Astrocyte (in vitro differentiated cells and primary cell): ENCODE data around the gene PACRG. TPM values are rescaled to one million over a fixed set of nuclear protein-coding genes. Genes with fewer than 3 reads are reported as not detected.

Experiments
- DNase-seq: peaks from one replicate; pipeline ENCODE4 v3.0.0-alpha.2; 2010; ENCODE audit warnings: low read depth
- FAIRE-seq: peaks from 2 replicates; lab custom pipeline; 2011; peaks lifted over from hg19 to GRCh38; lab: Jason Lieb, UNC
- H2AFZ ChIP-seq: 2 replicates; pipeline ENCODE4 v1.6.0; 2012; ENCODE audit warnings: low read depth, low read length, inconsistent platforms
- H3K27ac ChIP-seq: 2 replicates; pipeline ENCODE4 v1.5.1; 2011; ENCODE audit warnings: low read depth, low read length, inconsistent platforms
- H3K27me3 ChIP-seq: 2 replicates; pipeline ENCODE4 v1.6.0; 2011; ENCODE audit warnings: low read length, inconsistent platforms; ENCODE audit not compliant: insufficient read depth
- H3K36me3 ChIP-seq: 2 replicates; pipeline ENCODE4 v1.5.1; 2011; ENCODE audit warnings: low read length, inconsistent platforms; ENCODE audit not compliant: insufficient read depth
- H3K4me1 ChIP-seq: 2 replicates; pipeline ENCODE4 v1.5.1; 2011; ENCODE audit warnings: low read length, inconsistent platforms; ENCODE audit not compliant: insufficient read depth
- H3K4me2 ChIP-seq: 2 replicates; pipeline ENCODE4 v1.6.0; 2012; ENCODE audit warnings: low read length, inconsistent platforms
- H3K4me3 ChIP-seq: 2 replicates; pipeline ENCODE4 v1.5.1; 2011; ENCODE audit warnings: low read depth, mild to moderate bottlenecking, low read length, inconsistent platforms; ENCODE audit not compliant: insufficient read depth
- H3K79me2 ChIP-seq: 2 replicates; pipeline ENCODE4 v1.6.0; 2012; ENCODE audit warnings: mild to moderate bottlenecking, low read length, inconsistent platforms; ENCODE audit not compliant: insufficient read depth
- H3K9ac ChIP-seq: 2 replicates; pipeline ENCODE4 v1.6.0; 2012; ENCODE audit warnings: mild to moderate bottlenecking, low read length, inconsistent platforms
- H3K9me3 ChIP-seq: 2 replicates; pipeline ENCODE4 v1.5.1; 2012; ENCODE audit warnings: low read depth, mild to moderate bottlenecking, low read length, inconsistent platforms; ENCODE audit not compliant: insufficient read depth
- H4K20me1 ChIP-seq: 2 replicates; pipeline ENCODE4 v1.6.0; 2012; ENCODE audit warnings: low read length, inconsistent platforms; ENCODE audit not compliant: insufficient read depth
- H3K27ac Mint-ChIP-seq: one replicate; pipeline ENCODE4 v1.8.0; 2021; ENCODE audit warnings: mild to moderate bottlenecking, mixed read lengths; ENCODE audit not compliant: unreplicated experiment
- H3K27me3 Mint-ChIP-seq: one replicate; pipeline ENCODE4 v1.8.0; 2021; ENCODE audit warnings: low read depth, mixed read lengths; ENCODE audit not compliant: unreplicated experiment
- H3K36me3 Mint-ChIP-seq: one replicate; pipeline ENCODE4 v1.8.0; 2021; ENCODE audit warnings: low read depth, mixed read lengths; ENCODE audit not compliant: unreplicated experiment
- H3K4me1 Mint-ChIP-seq: one replicate; pipeline ENCODE4 v1.8.0; 2021; ENCODE audit warnings: low read depth, mixed read lengths; ENCODE audit not compliant: unreplicated experiment
- H3K4me3 Mint-ChIP-seq: one replicate; pipeline ENCODE4 v1.8.0; 2021; ENCODE audit warnings: mild to moderate bottlenecking, moderate library complexity, mixed read lengths; ENCODE audit not compliant: unreplicated experiment
- H3K9me3 Mint-ChIP-seq: one replicate; pipeline ENCODE4 v1.8.0; 2021; ENCODE audit warnings: mild to moderate bottlenecking, mixed read lengths; ENCODE audit not compliant: unreplicated experiment
- EZH2 ChIP-seq: IDR thresholded peaks from 2 replicates; pipeline ENCODE4 v1.6.1; 2012; ENCODE audit warnings: mild to moderate bottlenecking, low read length, inconsistent platforms; ENCODE audit not compliant: insufficient read depth
- total RNA-seq: library from RNA; stranded (reverse); gene quantifications from 2 replicates; pipeline ENCODE4 v1.2.1, GENCODE V29; 2021
- TF ChIP-seq, protein P1 (sequence below): IDR thresholded peaks from 2 replicates; pipeline ENCODE4 v1.5.1; 2011; ENCODE audit warnings: low read depth, mild to moderate bottlenecking, inconsistent platforms, low read length, moderate library complexity; ENCODE audit not compliant: insufficient read depth

PACRG gene
- total RNA-seq, 1 donor from 2014 or later, result not detected

DNA sequence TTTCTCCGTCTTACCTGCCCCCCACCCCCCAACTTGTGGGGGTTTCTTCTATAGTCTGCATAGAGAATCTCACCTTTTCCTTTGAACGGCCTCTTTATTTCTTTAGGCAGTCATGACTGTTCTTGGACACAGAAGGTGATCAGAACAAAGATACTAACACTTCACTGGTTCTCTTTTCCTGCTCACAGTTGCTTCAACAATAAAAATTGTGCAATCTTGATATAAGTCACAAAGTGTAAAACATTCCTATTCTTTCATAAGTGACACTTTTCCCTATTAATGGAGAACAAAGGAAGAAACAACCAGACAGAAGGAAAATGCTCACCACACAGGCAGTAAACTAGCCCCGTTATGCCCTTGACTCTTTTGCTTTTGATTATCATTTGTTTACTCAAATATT, 448.3 kb downstream of the PACRG start:
- no peaks in the 10 kb centered on the region for H3K9me3 Mint-ChIP-seq
- Histone ChIP-seq H3K36me3 (no peaks in the 10 kb centered on the region), H3K4me2 (no peak overlapping the region), H3K79me2 (no peaks in the 10 kb centered on the region), H3K27me3 (no peaks in the 10 kb centered on the region), H2AFZ (no peak overlapping the region), H3K4me1 (no peaks in the 10 kb centered on the region), H4K20me1 (no peaks in the 10 kb centered on the region), H3K27ac (no peak overlapping the region), H3K9me3 (no peaks in the 10 kb centered on the region), H3K9ac (no peak overlapping the region), H3K4me3 (no peak overlapping the region)
- H3K4me3 Mint-ChIP-seq, result no peak overlapping the region
- peaks cover under 1% of the 10 kb centered on the region for H3K4me1 Mint-ChIP-seq
- H3K27me3 Mint-ChIP-seq, result peaks cover 5% of the 10 kb centered on the region
- H3K36me3 Mint-ChIP-seq, result no peaks in the 10 kb centered on the region
- DNase-seq, result no peak
- TF ChIP-seq, protein P1, sequence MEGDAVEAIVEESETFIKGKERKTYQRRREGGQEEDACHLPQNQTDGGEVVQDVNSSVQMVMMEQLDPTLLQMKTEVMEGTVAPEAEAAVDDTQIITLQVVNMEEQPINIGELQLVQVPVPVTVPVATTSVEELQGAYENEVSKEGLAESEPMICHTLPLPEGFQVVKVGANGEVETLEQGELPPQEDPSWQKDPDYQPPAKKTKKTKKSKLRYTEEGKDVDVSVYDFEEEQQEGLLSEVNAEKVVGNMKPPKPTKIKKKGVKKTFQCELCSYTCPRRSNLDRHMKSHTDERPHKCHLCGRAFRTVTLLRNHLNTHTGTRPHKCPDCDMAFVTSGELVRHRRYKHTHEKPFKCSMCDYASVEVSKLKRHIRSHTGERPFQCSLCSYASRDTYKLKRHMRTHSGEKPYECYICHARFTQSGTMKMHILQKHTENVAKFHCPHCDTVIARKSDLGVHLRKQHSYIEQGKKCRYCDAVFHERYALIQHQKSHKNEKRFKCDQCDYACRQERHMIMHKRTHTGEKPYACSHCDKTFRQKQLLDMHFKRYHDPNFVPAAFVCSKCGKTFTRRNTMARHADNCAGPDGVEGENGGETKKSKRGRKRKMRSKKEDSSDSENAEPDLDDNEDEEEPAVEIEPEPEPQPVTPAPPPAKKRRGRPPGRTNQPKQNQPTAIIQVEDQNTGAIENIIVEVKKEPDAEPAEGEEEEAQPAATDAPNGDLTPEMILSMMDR, result no peak
- TF ChIP-seq EZH2, result no peak
- no peak overlapping the region for H3K27ac Mint-ChIP-seq
- no peak for FAIRE-seq

DNA sequence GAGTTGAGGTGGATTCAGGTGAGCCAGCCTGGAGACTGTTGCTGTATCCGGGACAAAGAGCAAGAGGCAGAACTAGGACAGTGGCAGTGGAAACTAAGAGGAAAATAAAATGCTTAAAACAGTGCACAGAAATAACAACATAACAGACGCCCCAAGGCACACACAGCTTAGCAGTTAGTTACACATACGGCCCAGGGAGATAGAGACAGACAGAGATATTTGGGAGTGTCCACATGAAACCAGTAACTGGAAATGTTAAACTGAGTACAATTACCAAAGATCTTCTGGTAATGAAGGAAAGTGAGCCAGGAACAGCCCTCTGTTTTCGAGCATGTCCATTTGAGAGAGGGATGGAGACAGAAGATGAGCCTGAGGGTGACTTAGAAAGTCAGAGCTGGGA, 449.2 kb downstream of the PACRG start:
- no peak overlapping the region for H3K9ac ChIP-seq
- H3K4me3 Mint-ChIP-seq, result no peak overlapping the region
- H3K4me2 ChIP-seq, result no peak overlapping the region
- no peaks in the 10 kb centered on the region for H4K20me1 ChIP-seq
- no peaks in the 10 kb centered on the region for H3K9me3 ChIP-seq
- H3K4me1 Mint-ChIP-seq, result peaks cover 6% of the 10 kb centered on the region
- DNase-seq (no peak), FAIRE-seq (no peak)
- H3K27ac Mint-ChIP-seq, result no peak overlapping the region
- H3K36me3 Mint-ChIP-seq, result no peaks in the 10 kb centered on the region
- no peak overlapping the region for H2AFZ ChIP-seq
- no peaks in the 10 kb centered on the region for H3K9me3 Mint-ChIP-seq
- no peaks in the 10 kb centered on the region for H3K27me3 ChIP-seq
- peaks cover 5% of the 10 kb centered on the region for H3K27me3 Mint-ChIP-seq
- no peaks in the 10 kb centered on the region for H3K36me3 ChIP-seq
- no peak overlapping the region for H3K4me3 ChIP-seq
- TF ChIP-seq, protein P1, result no peak
- no peak for TF ChIP-seq EZH2
- H3K4me1 ChIP-seq, result no peaks in the 10 kb centered on the region
- no peaks in the 10 kb centered on the region for H3K79me2 ChIP-seq
- no peak overlapping the region for H3K27ac ChIP-seq

DNA sequence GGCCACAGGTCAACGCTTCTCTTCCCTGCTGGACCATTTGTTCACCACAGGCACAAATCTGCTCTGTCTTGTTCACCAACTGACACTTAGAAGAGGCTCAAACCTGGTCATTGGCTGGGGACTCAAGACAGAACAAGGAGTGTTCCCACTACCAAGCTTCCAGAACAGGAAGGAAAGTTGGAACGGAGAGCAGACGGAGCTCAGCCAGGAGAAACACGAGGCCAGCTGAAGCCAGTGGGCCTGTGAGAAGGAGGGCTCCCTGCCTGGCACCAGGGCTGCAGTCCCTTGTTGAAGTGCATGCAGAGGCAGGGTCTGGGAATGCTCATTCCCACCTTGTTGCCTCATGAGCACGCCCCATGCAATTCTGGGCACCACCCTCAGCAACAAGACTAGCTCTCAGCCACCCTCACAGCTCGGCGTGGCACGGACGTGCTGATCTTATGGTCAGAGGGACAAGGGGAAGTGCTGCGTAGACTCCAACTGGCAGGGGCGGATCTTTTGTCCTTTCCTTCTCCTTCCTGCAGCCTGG, 450.2 kb downstream of the PACRG start:
- H3K27me3 Mint-ChIP-seq, result peaks cover 5% of the 10 kb centered on the region
- H3K79me2 ChIP-seq, result no peaks in the 10 kb centered on the region
- H3K27me3 ChIP-seq, result no peaks in the 10 kb centered on the region
- no peaks in the 10 kb centered on the region for H3K36me3 ChIP-seq
- H3K4me1 ChIP-seq, result no peaks in the 10 kb centered on the region
- no peak overlapping the region for H3K9ac ChIP-seq
- H4K20me1 ChIP-seq, result no peaks in the 10 kb centered on the region
- H3K9me3 ChIP-seq, result no peaks in the 10 kb centered on the region
- no peak overlapping the region for H3K4me3 ChIP-seq
- H3K4me1 Mint-ChIP-seq, result peaks cover 7% of the 10 kb centered on the region
- H3K27ac ChIP-seq, result no peak overlapping the region
- FAIRE-seq (no peak), DNase-seq (no peak)
- TF ChIP-seq, protein P1, result no peak
- TF ChIP-seq EZH2, result no peak
- H3K9me3 Mint-ChIP-seq, result no peaks in the 10 kb centered on the region
- H3K36me3 Mint-ChIP-seq, result no peaks in the 10 kb centered on the region
- no peak overlapping the region for H3K4me3 Mint-ChIP-seq
- H3K27ac Mint-ChIP-seq, result no peak overlapping the region
- H2AFZ ChIP-seq, result no peak overlapping the region
- H3K4me2 ChIP-seq, result no peak overlapping the region
